NCI-H526 treated with DMSO at 0.1 percent for 48 hours (cell line): ENCODE results near the gene IL1R1.

ENCODE experiments used
- DNase-seq: peaks from one replicate; lab custom pipeline; 2025; lab: John Stamatoyannopoulos, UW

Gene IL1R1

GRCh38 chr2:102176172-102176571, 33.6 kb downstream of the IL1R1 start:
- DNase-seq: no peak

- no peak for DNase-seq
These were observed 35.4 kb downstream of the IL1R1 start for GRCh38 chr2:102177814-102178478.

GRCh38 chr2:102179061-102179460, 36.5 kb downstream of the IL1R1 start:
- DNase-seq: no peak

- no peak for DNase-seq
These were observed 37.5 kb downstream of the IL1R1 start for GRCh38 chr2:102179788-102180686.

GRCh38 chr2:102180687-102180999, 38.1 kb downstream of the IL1R1 start:
- no peak for DNase-seq

GRCh38 chr2:102181376-102181775, 38.8 kb downstream of the IL1R1 start:
- DNase-seq: no peak

- DNase-seq: no peak
These were observed 39.5 kb downstream of the IL1R1 start for GRCh38 chr2:102181919-102182635.

GRCh38 chr2:102184018-102184417, 41.5 kb downstream of the IL1R1 start:
- DNase-seq: no peak

- DNase-seq: no peak
These were observed 42.0 kb downstream of the IL1R1 start for GRCh38 chr2:102184568-102184967.

GRCh38 chr2:102185347-102185746, 42.8 kb downstream of the IL1R1 start:
- no peak for DNase-seq

GRCh38 chr2:102186791-102187495, 44.4 kb downstream of the IL1R1 start, which contains the start of gene IL1RL2:
IL1RL2 (plus strand) TSS chr2:102187023; CDS start chr2:102187868, 845 bp downstream.
- no peak for DNase-seq

- DNase-seq: no peak
These were observed 45.1 kb downstream of the IL1R1 start for GRCh38 chr2:102187496-102188150.

- peak; percentile 19 for DNase-seq
These were observed 48.0 kb downstream of the IL1R1 start for GRCh38 chr2:102190430-102191107.

- DNase-seq: no peak
These were observed 49.0 kb downstream of the IL1R1 start for GRCh38 chr2:102191501-102191900.

- no peak for DNase-seq
These were observed 50.5 kb downstream of the IL1R1 start for GRCh38 chr2:102193074-102193473.

- no peak for DNase-seq
These were observed 52.2 kb downstream of the IL1R1 start for GRCh38 chr2:102194609-102195268.

GRCh38 chr2:102197389-102198137, 55.0 kb downstream of the IL1R1 start:
- DNase-seq: no peak

- no peak for DNase-seq
These were observed 58.0 kb downstream of the IL1R1 start for GRCh38 chr2:102200539-102200938.

- DNase-seq: no peak
These were observed 62.1 kb downstream of the IL1R1 start for GRCh38 chr2:102204638-102205037.
